Stimulated activated naive CD4-positive, alpha-beta T cell (primary cell): ENCODE results near the gene DVL3.

Experiments used
- DNase-seq, 6 experiments: peaks; one replicate each; lab custom pipeline; 2025; lab: John Stamatoyannopoulos, UW

The DVL3 gene

GRCh38 chr3:184176377-184177330 lies 21.5 kb downstream of the DVL3 start:
- no peak for DNase-seq

GRCh38 chr3:184177331-184177731 lies 22.2 kb downstream of the DVL3 start:
- DNase-seq, result no peak

DNA sequence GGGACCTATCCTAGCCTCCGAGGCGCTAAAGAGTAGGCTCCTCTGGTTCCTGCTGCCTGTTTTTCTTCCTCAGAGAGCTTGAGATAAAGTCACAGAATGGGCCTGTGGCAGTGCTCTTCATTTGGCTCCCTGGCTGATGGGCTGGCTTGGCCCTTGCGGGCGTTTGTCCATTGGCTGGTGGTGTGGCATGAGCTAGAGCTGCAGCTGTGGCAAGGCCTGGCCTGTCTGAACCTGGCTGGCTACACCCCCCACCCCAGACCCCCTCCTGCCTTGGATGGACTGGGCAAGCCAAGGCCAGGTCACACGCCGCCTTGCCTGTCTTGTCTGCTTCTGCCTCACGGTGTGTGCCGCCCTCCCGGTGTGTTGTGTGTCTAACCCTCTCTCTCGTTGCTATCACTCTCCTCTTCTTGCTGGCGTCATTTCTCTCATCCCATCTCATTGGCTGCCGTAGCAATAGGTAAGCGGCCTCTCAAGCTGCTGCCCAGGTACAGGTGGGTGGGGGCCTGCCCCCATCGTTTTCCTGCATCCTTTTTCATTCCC lies 22.7 kb downstream of the DVL3 start:
- DNase-seq, result no peak

- DNase-seq, result no peak
Measured at GRCh38 chr3:184178521-184179138, 23.5 kb downstream of the DVL3 start.

- no peak for DNase-seq
Measured at GRCh38 chr3:184180165-184180564, 25.0 kb downstream of the DVL3 start.

GRCh38 chr3:184181596-184181995 lies 26.4 kb downstream of the DVL3 start:
- DNase-seq, result no peak

GRCh38 chr3:184183679-184184078 lies 28.5 kb downstream of the DVL3 start:
- no peak for DNase-seq

GRCh38 chr3:184184546-184185230 lies 29.5 kb downstream of the DVL3 start:
- no peak for DNase-seq

DNA sequence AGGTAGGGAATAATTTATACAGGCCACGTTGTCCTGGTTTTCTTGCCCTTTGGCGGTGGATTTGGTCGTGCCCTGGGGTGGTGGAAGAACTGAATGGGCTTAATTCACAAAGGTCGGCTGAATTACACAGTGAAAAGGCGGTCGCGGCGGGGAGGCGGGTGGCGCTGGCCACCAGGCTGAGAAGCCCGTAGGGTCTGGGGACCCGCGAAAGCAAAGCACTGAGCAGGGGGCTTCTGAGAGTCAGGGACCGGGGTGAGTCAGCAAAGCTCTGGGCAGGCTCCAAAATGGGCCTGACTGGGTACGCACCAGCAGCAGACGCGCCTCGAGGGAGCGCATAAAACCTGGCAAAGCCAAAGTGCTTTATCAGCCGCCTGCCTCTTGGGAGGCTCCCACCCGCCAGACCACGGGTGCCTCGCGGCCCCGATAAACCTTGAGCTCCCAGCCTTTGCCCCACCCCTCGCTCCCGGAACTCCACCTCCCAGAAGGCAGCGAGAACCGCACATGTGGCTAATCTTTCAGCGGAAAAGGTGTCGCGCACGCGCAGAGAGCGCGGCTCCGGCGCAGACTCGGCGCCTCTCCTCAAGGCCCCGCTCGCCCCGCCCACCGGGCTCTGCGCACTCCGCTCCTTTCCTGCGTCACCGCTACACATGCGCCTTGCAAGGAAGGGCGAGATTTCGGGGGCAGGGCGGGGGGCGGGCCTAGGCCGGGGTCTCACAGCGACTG lies 30.4 kb downstream of the DVL3 start:
- peak; percentile 97 to 100 (median 99) for DNase-seq

GRCh38 chr3:184186184-184186901 lies 31.2 kb downstream of the DVL3 start, which contains the start of gene ABCF3:
Gene ABCF3 (plus strand): TSS chr3:184186199. CDS start chr3:184186208, 9 bp downstream.
- no peak for DNase-seq

DNA sequence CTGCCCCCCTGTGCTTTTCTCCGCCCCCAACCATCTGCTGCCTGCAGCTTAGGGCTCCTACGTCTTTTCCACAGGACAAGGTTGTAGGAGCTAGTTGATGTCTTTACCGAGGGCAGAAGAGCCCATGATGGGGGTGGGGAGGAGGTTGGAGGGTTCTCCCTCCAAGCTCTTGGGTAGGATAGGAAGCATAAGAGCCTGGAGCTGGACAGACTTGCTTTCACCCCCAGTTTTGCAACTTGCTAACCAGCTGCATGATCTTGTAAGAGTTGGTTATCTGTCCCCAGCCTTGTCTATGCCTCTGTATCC lies 31.7 kb downstream of the DVL3 start:
- no peak for DNase-seq

DNA sequence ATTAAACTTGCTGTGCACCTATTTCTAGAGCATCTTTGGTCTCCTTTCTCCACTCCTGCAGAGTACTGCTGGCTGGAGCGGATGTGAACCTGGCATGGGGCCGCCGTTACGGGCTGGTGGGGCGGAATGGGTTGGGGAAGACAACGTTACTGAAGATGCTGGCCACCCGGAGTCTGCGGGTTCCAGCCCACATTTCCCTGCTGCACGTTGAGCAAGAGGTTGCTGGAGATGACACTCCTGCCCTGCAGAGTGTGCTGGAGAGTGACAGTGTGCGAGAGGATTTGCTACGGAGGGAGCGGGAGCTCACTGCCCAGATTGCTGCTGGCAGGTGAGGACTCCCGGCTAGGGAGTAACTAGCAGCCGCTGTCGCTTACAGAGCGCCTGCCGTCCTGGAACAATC lies 32.9 kb downstream of the DVL3 start:
- DNase-seq, result no peak

DNA sequence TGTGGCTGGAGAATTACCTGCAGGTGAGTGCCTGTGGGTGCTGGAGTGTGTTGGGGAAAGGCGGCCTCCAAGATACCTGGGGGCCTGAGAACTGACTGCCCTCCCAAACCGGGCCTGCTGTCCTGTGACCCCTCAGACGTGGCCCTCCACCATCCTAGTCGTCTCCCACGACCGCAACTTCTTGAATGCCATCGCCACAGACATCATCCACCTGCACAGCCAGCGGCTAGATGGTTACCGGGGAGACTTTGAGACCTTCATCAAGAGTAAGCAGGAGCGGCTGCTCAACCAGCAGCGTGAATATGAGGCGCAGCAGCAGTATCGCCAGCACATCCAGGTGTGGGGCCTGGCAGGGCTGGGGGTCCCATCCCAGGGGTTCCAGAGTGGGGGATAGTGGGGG lies 34.2 kb downstream of the DVL3 start:
- no peak for DNase-seq

- no peak for DNase-seq
Measured at GRCh38 chr3:184192889-184193288, 37.7 kb downstream of the DVL3 start.

DNA sequence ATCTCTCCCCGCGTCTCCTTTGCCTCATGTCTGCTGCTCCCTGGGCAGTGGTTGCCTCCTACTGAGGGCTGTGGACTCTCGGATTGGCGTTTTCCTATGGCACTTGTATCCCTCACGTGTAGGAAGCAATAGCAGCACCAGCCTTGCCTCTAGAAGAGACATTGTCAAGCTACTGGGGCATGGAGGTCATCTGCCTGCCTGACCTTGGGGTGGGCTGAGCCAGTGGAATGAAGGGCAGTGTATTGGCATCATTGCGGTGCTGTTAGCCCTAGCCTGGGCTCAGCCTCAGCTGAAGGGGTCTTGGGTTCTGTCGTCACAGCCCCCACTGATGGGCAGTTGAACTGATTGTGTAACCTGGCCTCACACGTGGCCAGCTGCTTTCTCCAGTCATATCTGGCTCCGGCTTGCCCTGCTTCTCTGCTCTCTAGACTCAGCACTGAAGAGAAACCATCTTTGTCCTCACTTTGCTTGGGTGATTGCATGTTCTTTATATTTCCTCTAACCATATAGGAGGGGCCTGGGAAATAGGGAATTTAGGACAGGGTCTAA lies 38.9 kb downstream of the DVL3 start:
- DNase-seq, result no peak

DNA sequence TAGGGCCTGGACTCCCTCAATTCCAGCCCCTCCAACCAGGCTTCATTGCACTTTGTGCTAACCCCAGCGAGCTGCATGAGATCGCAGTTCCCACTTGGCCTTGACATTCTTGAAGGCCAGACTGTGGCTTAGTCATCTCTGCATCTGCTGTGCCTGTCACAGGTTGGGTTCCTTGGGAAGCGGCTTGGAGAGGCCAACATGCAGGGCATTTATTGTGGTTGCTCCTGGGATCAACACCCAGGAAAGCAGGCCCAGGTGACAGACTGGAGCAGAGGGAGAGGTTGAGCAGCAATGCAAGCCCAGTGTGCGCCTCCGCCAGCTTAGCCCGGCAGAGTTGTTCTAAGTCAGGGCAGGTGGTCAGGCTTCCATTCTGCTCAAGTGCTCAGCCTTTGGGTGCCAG lies 41.4 kb downstream of the DVL3 start:
- no peak for DNase-seq

GRCh38 chr3:184198509-184198908 lies 43.3 kb downstream of the DVL3 start:
- DNase-seq, result no peak

- no peak for DNase-seq
Measured at GRCh38 chr3:184200825-184201224, 45.6 kb downstream of the DVL3 start.

DNA sequence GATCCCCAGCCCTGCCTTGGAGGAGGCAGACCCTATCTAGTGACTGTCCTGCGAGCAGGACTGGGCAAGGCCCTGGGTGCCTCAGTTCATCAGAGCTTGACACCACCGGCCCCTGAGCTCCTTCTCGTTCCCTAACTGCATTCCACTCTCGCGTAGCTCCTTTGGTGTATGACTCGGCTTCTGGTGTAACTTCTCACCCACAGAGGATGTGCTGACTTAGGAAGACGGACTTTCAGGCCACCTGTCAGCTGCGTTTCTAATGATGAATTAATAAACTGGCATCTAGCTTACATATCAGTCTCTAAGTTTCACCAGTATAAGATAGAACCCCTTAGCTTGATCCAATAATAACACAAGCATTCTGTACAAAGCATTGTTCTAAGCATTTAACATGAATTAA lies 48.3 kb downstream of the DVL3 start:
- no peak for DNase-seq

- no peak for DNase-seq
Measured at GRCh38 chr3:184209146-184209923, 54.2 kb downstream of the DVL3 start.
